Ramos (cell line): ENCODE results near the gene BABAM2.
"Not testable (repeated sequence)": the region's sequence is repeated elsewhere in the genome, so short reads cannot be mapped to it uniquely, and the experiment has no call there.

ENCODE experiments used
- in situ Hi-C: fragments of 300-500 bp; cut with MboI; formaldehyde crosslinking; loops from one replicate; pipeline ENCODE4 v1.14.3; 2022; ENCODE audit warnings: low sequenced_read_pairs; ENCODE audit not compliant: unreplicated experiment

Gene BABAM2

GRCh38 chr2:28219758-28220368 is 329.3 kb downstream of the BABAM2 start:
- in situ Hi-C loops, result no loop called here

GRCh38 chr2:28224648-28225472 is 334.3 kb downstream of the BABAM2 start:
- in situ Hi-C loops, result no loop called here

- in situ Hi-C loops, result no loop called here
These were observed 335.0 kb downstream of the BABAM2 start for GRCh38 chr2:28225473-28226080.

- in situ Hi-C loops, result no loop called here
These were observed 336.0 kb downstream of the BABAM2 start for GRCh38 chr2:28226558-28226957.

GRCh38 chr2:28227498-28227897 is 337.0 kb downstream of the BABAM2 start:
- in situ Hi-C loops, result no loop called here

- in situ Hi-C loops, result no loop called here
These were observed 338.0 kb downstream of the BABAM2 start for GRCh38 chr2:28228434-28228995.

- in situ Hi-C loops, result no loop called here
These were observed 340.6 kb downstream of the BABAM2 start for GRCh38 chr2:28231110-28231631.

- in situ Hi-C loops, result no loop called here
These were observed 341.8 kb downstream of the BABAM2 start for GRCh38 chr2:28232295-28232694.

- in situ Hi-C loops, result no loop called here
These were observed 342.7 kb downstream of the BABAM2 start for GRCh38 chr2:28233164-28233676.

GRCh38 chr2:28234807-28235206 is 344.3 kb downstream of the BABAM2 start:
- in situ Hi-C loops, result no loop called here

GRCh38 chr2:28239207-28239606 is 348.7 kb downstream of the BABAM2 start:
- in situ Hi-C loops, result no loop called here

GRCh38 chr2:28240937-28241336 is 350.4 kb downstream of the BABAM2 start:
- in situ Hi-C loops, result no loop called here

- in situ Hi-C loops, result no loop called here
These were observed 356.8 kb downstream of the BABAM2 start for GRCh38 chr2:28247290-28247689.

GRCh38 chr2:28247734-28248133 is 357.2 kb downstream of the BABAM2 start:
- in situ Hi-C loops, result no loop called here

GRCh38 chr2:28248511-28248910 is 358.0 kb downstream of the BABAM2 start:
- in situ Hi-C loops, result no loop called here

- in situ Hi-C loops, result no loop called here
These were observed 359.5 kb downstream of the BABAM2 start for GRCh38 chr2:28250006-28250405.

GRCh38 chr2:28251337-28251736 is 360.8 kb downstream of the BABAM2 start:
- in situ Hi-C loops, result no loop called here

GRCh38 chr2:28252311-28252710 is 361.8 kb downstream of the BABAM2 start:
- in situ Hi-C loops, result no loop called here

GRCh38 chr2:28253543-28253942 is 363.0 kb downstream of the BABAM2 start:
- in situ Hi-C loops, result no loop called here

- in situ Hi-C loops, result not testable (repeated sequence)
These were observed 364.7 kb downstream of the BABAM2 start for GRCh38 chr2:28255231-28255630.

GRCh38 chr2:28257182-28257581 is 366.7 kb downstream of the BABAM2 start:
- in situ Hi-C loops, result no loop called here
